MM.1S (cell line): Measurements from ENCODE around the gene EBF3.

Experiments used
- DNase-seq: peaks from one replicate; pipeline ENCODE4 v3.0.0-alpha.2; 2015
- H2AFZ ChIP-seq: fragments of 300-600 bp; sonication (generic); 2 replicates; pipeline ENCODE4 v1.6.0; 2016; ENCODE audit warnings: antibody characterized with exemption, low read length
- H3F3A ChIP-seq: fragments of 300-600 bp; sonication (generic); 2 replicates; pipeline ENCODE4 v1.6.1; 2016; ENCODE audit warnings: mild to moderate bottlenecking, antibody characterized with exemption, low read length, moderate library complexity, mixed read lengths; ENCODE audit not compliant: insufficient read depth
- H3K27ac ChIP-seq: fragments of 300-600 bp; sonication (generic); 2 replicates; pipeline ENCODE4 v1.5.1; 2016; ENCODE audit warnings: mild to moderate bottlenecking, low read length
- H3K27me3 ChIP-seq: fragments of 300-600 bp; sonication (generic); replicated peaks from 2 replicates; pipeline ENCODE4 v1.6.0; 2016; ENCODE audit warnings: low read length; ENCODE audit not compliant: insufficient read depth
- H3K36me3 ChIP-seq: fragments of 300-600 bp; sonication (generic); replicated peaks from 2 replicates; pipeline ENCODE4 v1.6.1; 2016; ENCODE audit warnings: mild to moderate bottlenecking, low read length, mixed read lengths; ENCODE audit not compliant: insufficient read depth
- H3K4me1 ChIP-seq: fragments of 300-600 bp; sonication (generic); 2 replicates; pipeline ENCODE4 v1.6.1; 2016; ENCODE audit warnings: low read length, mixed read lengths
- H3K4me2 ChIP-seq: fragments of 300-600 bp; sonication (generic); 2 replicates; pipeline ENCODE4 v1.6.0; 2016; ENCODE audit warnings: low read depth, low read length
- H3K4me3 ChIP-seq: fragments of 300-600 bp; sonication (generic); 2 replicates; pipeline ENCODE4 v1.5.1; 2016; ENCODE audit warnings: low read length, mixed read lengths
- H3K79me2 ChIP-seq: fragments of 300-600 bp; sonication (generic); 2 replicates; pipeline ENCODE4 v1.6.1; 2016; ENCODE audit warnings: mixed run types, low read length, mixed read lengths
- H3K9ac ChIP-seq: fragments of 300-600 bp; sonication (generic); 2 replicates; pipeline ENCODE4 v1.6.1; 2016; ENCODE audit warnings: low read length, mixed read lengths
- H3K9me2 ChIP-seq: fragments of 300-600 bp; sonication (generic); replicated peaks from 2 replicates; pipeline ENCODE4 v1.6.1; 2016; ENCODE audit warnings: mild to moderate bottlenecking, low read length, mixed read lengths; ENCODE audit not compliant: insufficient read depth
- H3K9me3 ChIP-seq: fragments of 300-600 bp; sonication (generic); replicated peaks from 2 replicates; pipeline ENCODE4 v1.6.1; 2016; ENCODE audit warnings: mild to moderate bottlenecking, low read length, mixed read lengths; ENCODE audit not compliant: insufficient read depth
- H4K20me1 ChIP-seq: fragments of 300-600 bp; sonication (generic); 2 replicates; pipeline ENCODE4 v1.6.1; 2016; ENCODE audit warnings: mild to moderate bottlenecking, low read length, moderate library complexity, mixed read lengths; ENCODE audit not compliant: insufficient read depth
- EZH2 ChIP-seq: fragments of 300-600 bp; sonication (generic); optimal IDR thresholded peaks from 2 replicates; pipeline ENCODE3; 2017; ENCODE audit warnings: low read depth, mild to moderate bottlenecking, antibody characterized with exemption, low read length, mixed read lengths
- EZH2phosphoT487 ChIP-seq: fragments of 300-600 bp; sonication (generic); IDR thresholded peaks from 2 replicates; pipeline ENCODE4 v1.6.1; 2018; ENCODE audit warnings: antibody characterized with exemption, low read length
- TF ChIP-seq, protein P1 (sequence below): fragments of 300-600 bp; sonication (generic); IDR thresholded peaks from 2 replicates; pipeline ENCODE4 v1.5.1; 2016; ENCODE audit warnings: antibody characterized with exemption, low read length, mixed read lengths

EBF3 gene

DNA sequence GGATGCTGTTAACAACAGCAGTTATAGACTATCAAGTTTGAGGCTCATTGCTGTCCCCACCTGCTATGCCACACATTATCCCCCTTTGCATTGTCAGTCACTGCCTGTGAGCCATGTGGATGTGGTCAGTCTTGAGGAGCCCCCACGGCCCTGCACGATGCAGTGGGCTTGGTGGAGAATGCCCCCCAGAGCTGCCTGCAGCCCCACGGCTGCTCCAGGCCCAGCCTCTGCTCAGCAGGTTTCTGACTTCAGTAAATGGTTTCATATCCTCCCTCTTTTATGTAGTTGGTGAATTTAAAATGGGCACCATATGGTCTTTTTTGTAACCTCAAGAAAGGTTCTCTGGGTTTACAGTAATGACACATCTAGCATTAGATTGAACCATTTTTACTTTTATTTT is 164.1 kb downstream of the EBF3 start:
- H2AFZ ChIP-seq, result no peak overlapping the region
- H3K36me3 ChIP-seq, result no peaks in the 10 kb centered on the region
- H3K27ac ChIP-seq, result no peak overlapping the region
- TF ChIP-seq EZH2, result no peak
- no peak for TF ChIP-seq EZH2phosphoT487
- H3K79me2 ChIP-seq, result no peaks in the 10 kb centered on the region
- H3K4me3 ChIP-seq, result no peak overlapping the region
- H3K4me2 ChIP-seq, result no peak overlapping the region
- no peaks in the 10 kb centered on the region for H3K27me3 ChIP-seq
- no peaks in the 10 kb centered on the region for H3K9me2 ChIP-seq
- no peak for DNase-seq
- no peaks in the 10 kb centered on the region for H4K20me1 ChIP-seq
- H3K9ac ChIP-seq, result no peak overlapping the region
- H3K4me1 ChIP-seq, result no peaks in the 10 kb centered on the region
- no peaks in the 10 kb centered on the region for H3F3A ChIP-seq
- no peaks in the 10 kb centered on the region for H3K9me3 ChIP-seq

DNA sequence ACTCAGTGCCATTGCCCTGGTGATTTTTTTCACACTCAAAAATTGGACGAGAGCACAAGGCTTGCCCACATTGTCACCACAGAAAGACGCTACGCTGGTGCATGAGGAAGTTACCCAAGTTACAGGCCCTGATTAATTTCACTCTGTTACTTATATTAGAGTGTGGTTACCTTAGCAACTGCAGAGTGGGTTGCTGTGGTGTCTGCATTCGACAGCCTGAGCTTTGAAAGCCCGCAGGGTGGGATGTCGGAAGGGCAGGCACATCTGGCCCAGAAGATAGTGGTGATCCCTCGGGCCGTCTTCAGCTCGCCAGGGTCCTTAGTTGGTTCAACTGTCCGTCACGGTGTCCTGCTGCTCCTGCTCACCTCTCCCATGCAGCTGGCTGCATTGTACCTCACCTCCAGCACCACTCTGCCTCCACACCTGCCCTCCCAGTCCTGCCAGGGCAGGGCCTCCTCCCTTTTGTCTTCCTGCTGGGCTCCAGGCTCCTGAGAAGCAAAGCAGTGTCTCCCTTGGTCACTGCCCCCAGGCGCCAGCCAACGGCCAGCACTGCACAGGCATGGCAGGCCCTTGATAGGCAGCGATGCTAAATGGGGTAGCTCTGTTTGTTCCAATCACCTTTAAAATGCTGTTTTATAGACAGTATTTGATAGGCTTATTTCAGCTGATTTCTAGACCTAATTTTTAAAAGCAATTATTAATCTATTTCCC is 167.2 kb downstream of the EBF3 start:
- no peak overlapping the region for H3K4me2 ChIP-seq
- H2AFZ ChIP-seq, result no peak overlapping the region
- H3K79me2 ChIP-seq, result no peaks in the 10 kb centered on the region
- H3K9me2 ChIP-seq, result no peaks in the 10 kb centered on the region
- DNase-seq, result no peak
- H3K4me3 ChIP-seq, result no peak overlapping the region
- H4K20me1 ChIP-seq, result no peaks in the 10 kb centered on the region
- no peak overlapping the region for H3K27ac ChIP-seq
- H3K36me3 ChIP-seq, result no peaks in the 10 kb centered on the region
- H3F3A ChIP-seq, result no peaks in the 10 kb centered on the region
- no peak overlapping the region for H3K9ac ChIP-seq
- no peaks in the 10 kb centered on the region for H3K4me1 ChIP-seq
- H3K9me3 ChIP-seq, result no peaks in the 10 kb centered on the region
- no peaks in the 10 kb centered on the region for H3K27me3 ChIP-seq
- no peak for TF ChIP-seq EZH2phosphoT487
- TF ChIP-seq, protein P1, sequence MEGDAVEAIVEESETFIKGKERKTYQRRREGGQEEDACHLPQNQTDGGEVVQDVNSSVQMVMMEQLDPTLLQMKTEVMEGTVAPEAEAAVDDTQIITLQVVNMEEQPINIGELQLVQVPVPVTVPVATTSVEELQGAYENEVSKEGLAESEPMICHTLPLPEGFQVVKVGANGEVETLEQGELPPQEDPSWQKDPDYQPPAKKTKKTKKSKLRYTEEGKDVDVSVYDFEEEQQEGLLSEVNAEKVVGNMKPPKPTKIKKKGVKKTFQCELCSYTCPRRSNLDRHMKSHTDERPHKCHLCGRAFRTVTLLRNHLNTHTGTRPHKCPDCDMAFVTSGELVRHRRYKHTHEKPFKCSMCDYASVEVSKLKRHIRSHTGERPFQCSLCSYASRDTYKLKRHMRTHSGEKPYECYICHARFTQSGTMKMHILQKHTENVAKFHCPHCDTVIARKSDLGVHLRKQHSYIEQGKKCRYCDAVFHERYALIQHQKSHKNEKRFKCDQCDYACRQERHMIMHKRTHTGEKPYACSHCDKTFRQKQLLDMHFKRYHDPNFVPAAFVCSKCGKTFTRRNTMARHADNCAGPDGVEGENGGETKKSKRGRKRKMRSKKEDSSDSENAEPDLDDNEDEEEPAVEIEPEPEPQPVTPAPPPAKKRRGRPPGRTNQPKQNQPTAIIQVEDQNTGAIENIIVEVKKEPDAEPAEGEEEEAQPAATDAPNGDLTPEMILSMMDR, result no peak
- no peak for TF ChIP-seq EZH2

DNA sequence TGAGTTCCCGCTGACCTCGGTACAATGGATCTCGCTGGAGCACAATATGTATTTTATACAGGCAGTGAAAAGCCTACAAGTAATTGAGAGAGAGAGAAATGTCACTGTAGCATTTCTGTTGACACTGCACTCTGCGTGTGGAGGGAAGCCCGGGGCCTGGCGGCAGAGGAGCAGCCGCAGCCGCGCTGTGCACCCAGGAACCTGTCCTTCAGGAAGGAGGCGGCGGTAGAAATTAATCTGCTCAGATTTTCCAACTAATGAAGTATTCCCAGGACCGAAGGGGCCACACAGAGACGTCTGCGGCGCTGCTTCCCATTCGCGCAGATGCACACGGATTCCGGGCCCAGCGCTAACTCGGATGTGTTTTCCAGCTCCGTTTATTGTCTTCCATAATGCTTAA is 170.1 kb downstream of the EBF3 start:
- no peaks in the 10 kb centered on the region for H3F3A ChIP-seq
- no peak overlapping the region for H3K27ac ChIP-seq
- no peak overlapping the region for H3K9ac ChIP-seq
- H3K4me1 ChIP-seq, result no peaks in the 10 kb centered on the region
- H3K79me2 ChIP-seq, result no peaks in the 10 kb centered on the region
- H3K4me2 ChIP-seq, result no peak overlapping the region
- no peak for DNase-seq
- no peaks in the 10 kb centered on the region for H3K9me3 ChIP-seq
- H3K4me3 ChIP-seq, result no peak overlapping the region
- H3K9me2 ChIP-seq, result no peaks in the 10 kb centered on the region
- no peaks in the 10 kb centered on the region for H3K36me3 ChIP-seq
- TF ChIP-seq, protein P1, result no peak
- TF ChIP-seq EZH2 (no peak), EZH2phosphoT487 (no peak)
- no peak overlapping the region for H2AFZ ChIP-seq
- H3K27me3 ChIP-seq, result no peaks in the 10 kb centered on the region
- no peaks in the 10 kb centered on the region for H4K20me1 ChIP-seq

DNA sequence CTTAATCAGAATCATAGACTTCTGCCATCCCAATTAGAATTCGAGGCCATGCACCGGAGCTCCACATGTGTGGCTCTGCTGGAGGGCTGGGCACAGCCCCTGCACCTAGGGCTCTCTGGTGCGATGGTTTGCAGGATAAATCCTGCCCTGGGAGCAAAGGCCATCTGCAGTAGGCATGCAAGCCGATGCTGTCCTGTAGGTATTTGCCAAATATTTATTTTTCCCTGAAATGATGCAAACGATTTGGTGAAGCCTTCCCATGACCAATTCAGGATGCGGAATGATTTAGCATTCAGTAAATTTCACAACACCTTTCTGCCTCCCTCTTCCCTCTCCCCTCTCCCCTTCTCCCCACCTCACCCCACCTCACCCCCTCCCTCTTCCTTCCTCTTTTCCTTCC is 170.6 kb downstream of the EBF3 start:
- no peak for DNase-seq

More for the DNA sequence above, 170.6 kb downstream of the EBF3 start:
- Histone ChIP-seq H3K9ac (no peak overlapping the region), H4K20me1 (no peaks in the 10 kb centered on the region), H3K27ac (no peak overlapping the region), H3F3A (no peaks in the 10 kb centered on the region), H3K9me3 (no peaks in the 10 kb centered on the region), H3K36me3 (no peaks in the 10 kb centered on the region), H3K4me3 (no peak overlapping the region), H3K4me1 (no peaks in the 10 kb centered on the region), H3K27me3 (no peaks in the 10 kb centered on the region), H3K4me2 (no peak overlapping the region), H3K9me2 (no peaks in the 10 kb centered on the region), H3K79me2 (no peaks in the 10 kb centered on the region), H2AFZ (no peak overlapping the region)
- TF ChIP-seq EZH2phosphoT487 (no peak), EZH2 (no peak)
